ENCODE data around the gene LYPD1. TPM values are rescaled to one million over a fixed set of nuclear protein-coding genes. Genes with fewer than 3 reads are reported as not detected.

The LYPD1 gene
- polyA plus RNA-seq, 3 donors: 0.31 to 1.3 TPM; not detected in 1

DNA sequence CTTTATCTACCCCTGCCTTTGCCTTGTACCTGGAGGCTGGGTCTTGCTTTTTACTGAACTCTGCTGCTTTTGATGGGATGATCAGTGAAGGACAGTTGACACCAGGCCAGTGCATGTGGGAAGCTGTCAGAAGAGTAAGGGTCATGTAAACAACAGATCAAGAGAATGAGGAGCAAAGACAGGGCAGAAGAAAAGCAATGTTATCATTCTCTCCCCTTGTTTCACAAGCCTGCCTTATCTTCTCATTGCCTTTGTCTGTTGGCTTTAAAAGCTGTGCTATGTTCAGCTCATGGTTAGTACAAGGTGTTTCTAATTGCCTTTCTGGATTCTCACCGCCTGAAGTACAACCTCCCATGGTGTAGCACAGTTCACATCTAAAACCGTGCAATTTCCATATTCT lies 27.6 kb downstream of the LYPD1 start:
- WGBS, 3 donors: 76 to 83% (median 82%) methylated on average over 2 of the region's 2 CpGs
- no peak overlapping the region for H3K27ac ChIP-seq (ENCODE audit: low read depth, low read length)

DNA sequence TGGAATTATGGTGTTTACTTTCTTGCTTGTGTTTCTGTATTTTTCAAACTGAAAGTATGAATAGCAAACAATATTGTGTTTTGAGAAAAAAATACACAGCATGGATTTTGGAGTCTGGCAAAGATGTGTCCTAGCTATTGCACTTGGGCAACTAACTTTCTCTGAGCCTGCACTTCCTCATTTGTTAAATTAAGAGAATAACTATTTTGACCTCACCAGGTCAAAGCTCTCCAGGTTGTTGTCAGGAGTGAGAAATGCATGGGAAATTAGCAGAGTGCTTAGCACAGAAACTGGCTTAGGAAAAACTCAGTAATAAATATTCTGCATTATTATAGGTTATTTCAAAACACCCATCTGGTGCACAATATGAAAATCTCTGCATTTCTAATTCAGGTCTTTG lies 28.2 kb downstream of the LYPD1 start:
- no peak overlapping the region for H3K27ac ChIP-seq (ENCODE audit: low read depth, low read length)

DNA sequence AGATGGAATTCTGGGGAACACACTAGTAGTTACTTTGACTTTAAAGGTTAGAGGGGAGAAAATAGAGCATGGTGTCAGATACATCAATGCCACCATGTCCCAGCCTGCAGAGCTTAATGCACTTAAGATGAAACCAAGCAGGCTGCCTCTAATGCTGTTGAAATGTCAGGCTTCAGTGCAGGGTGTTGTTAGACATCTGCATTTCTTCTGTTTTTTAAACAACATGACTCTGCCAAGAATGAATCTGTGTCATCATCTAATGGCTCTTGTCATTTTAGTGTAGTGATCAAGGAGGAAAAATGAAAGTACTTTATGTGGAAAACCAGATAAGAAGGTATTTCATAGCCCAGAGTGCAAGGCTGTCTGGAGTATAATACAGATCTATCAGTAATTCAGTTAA lies 29.9 kb downstream of the LYPD1 start:
- H3K27ac ChIP-seq (ENCODE audit: low read depth, low read length): no peak overlapping the region

DNA sequence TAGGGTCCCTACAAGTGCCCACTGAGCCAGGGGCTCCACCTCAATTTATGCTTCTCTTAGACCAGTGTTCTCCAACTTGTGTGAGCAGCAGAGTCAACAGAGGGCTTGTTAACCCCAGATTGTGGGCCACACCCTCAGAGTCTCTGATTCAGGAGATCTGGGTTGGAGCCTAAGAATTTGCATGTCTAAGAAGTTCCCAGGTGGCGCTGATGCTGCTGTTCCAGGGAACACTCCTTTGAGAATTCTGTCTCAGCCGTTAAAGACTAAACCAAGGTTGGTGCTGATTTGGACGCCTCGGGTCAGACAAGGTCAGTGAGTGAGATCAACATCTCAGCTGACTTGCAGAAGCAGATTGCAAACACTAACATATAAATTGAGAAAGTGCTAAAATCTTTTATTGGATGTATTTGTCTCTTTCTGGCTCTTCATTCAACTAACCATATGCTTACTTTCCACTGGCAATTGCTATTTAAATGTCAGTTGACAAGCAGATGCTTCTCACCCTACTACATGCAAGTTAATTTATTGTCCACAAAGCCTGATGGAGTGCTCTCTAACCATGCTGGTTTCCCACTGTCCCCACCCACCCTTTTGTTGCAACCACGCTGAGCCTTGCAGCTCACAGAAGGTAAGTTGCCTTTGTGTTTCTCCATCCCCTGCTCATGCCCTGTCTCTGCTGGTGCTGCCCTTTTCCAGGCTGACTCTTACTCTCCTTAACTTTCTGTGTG lies 31.5 kb downstream of the LYPD1 start:
- WGBS, 3 donors: 65 to 86% (median 83%) methylated on average over 5 of the region's 5 CpGs
- no peak overlapping the region for H3K27ac ChIP-seq (ENCODE audit: low read depth, low read length)

DNA sequence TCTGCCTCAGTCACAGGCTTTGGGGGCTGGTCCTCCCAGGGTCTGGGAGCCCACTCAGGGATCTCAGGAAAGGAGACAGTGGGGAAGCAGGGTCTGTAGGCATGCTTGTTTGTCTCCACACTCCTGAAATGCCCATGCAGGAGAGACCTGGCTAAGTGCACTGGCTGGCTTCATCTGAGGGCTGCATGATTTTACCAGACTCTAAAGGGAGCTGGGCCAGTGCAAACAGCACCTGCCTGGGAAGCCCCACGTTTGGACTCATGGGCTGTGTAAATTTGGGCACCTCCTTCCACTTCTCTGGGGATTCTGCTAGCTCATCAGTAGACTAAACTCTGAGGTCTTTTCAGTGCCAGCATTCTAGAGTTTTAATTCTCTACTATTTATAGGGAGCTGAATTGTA lies 33.7 kb downstream of the LYPD1 start:
- WGBS, 3 donors: 13 to 42% (median 33%) methylated on average over 1 of the region's 1 CpG
- no peak overlapping the region for H3K27ac ChIP-seq (ENCODE audit: low read depth, low read length)

DNA sequence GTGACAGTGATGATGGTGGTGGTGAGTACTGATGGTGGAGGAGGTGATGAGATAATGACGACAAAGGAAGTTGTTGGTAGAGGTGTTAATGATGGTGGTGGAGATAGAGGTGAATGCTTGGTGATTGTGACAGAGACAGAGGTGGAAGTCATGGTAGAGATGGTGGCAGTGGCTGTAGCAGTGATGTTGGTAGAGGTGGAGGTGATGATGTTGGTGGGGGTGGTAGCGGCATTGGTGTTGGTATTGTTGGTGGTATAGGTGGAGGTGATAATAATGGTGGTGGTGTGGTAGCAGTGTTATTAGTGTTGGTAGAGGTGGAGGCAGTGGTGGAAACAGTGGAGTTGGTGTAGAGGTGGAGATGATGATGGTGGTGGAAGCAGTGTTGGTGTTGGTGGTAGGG lies 36.4 kb downstream of the LYPD1 start:
- 93 to 97% (median 95%) methylated on average over 2 of the region's 2 CpGs for WGBS, 3 donors
- no peak overlapping the region for H3K27ac ChIP-seq (ENCODE audit: low read depth, low read length)

DNA sequence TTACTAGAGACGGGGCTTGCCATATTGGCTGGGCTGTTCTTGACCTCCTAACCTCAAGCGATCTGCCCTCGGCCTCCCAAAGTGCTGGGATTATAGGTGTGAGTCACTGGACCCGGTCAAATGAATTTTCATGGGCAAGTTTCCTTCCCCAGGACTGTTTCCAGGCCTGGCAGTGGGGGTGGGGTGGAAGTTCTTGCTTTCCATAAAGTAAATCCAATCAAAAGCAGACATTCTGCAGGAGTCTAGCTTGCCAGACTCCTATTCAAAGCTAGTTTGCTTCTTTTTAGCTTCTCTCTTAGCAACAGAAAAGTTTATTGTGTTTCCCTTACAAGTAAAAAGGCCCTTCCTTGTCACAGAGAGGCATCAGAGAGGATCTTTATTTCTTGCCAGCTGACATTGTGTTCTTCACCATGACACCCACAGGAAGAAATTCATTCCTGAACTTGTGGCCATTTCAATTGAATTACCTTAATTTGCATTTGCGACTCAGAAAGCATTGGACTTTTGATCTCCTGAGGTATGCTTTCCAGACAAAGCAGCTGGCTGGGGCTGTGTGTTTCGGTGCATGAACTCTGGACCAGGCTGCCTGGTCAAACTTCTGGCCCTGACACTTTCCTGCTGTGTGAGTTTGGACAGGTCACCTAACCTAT lies 37.9 kb downstream of the LYPD1 start:
- H3K27ac ChIP-seq (ENCODE audit: low read depth, low read length): no peak overlapping the region
- 53 to 69% (median 58%) methylated on average over 6 of the region's 6 CpGs for WGBS, 3 donors

DNA sequence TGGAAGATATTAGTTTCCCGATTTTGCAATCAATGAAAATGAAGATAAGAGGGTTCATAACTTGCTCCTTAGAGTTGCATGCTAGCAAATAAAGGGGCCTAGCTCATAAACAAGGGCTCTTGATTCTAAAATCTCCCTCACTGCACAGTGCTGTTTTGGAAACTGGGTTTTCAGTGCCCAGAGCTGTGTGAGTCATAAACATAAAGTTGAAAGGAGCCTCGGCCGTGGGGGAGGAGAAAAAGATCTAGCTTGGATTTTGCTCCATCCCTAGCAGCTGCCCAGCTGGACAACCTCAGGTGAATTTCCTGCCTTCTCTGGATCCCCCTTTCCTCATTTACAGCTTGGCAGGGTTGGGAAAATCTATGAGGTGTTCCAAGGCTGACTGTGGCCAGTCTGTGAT lies 42.5 kb downstream of the LYPD1 start:
- 69 to 76% (median 75%) methylated on average over 3 of the region's 3 CpGs for WGBS, 3 donors
- H3K27ac ChIP-seq (ENCODE audit: low read depth, low read length): no peak overlapping the region

DNA sequence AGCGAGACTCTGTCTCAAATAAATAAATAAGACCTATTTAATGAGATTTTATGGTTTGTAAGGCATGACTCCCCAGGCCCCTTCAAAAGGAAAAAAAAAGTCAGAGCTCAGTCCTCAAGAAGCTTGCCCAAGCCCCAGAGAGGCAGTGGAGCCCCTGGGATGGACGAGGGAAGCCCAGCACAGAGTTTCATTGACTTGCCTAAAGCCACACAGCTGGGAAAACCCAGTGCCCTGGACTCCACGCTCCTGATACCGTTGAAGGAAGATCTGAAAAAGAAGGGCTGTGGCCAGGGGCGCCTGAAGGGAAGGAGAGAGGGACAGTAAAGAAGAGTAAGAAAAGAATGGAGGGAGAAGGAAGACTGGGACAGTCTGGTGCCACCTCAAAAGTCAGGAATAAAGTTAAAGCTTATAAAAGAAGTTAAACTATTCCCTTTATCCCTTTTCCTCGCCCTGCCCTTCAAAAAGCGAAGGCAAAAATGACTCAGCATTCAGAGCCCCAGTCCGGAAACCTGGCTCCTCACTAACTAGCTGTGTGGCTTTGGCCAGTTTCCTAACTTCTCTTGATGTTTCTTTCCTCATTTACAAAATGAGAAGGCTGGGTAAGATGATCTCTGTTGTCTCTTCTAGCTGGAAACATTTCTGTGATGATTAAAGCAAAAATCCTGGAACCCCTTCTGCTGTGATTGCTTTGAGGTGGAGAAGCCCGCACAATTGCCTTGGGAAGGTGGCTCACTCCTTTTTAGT lies 46.7 kb downstream of the LYPD1 start:
- 54 to 84% (median 63%) methylated on average over 9 of the region's 9 CpGs for WGBS, 3 donors

DNA sequence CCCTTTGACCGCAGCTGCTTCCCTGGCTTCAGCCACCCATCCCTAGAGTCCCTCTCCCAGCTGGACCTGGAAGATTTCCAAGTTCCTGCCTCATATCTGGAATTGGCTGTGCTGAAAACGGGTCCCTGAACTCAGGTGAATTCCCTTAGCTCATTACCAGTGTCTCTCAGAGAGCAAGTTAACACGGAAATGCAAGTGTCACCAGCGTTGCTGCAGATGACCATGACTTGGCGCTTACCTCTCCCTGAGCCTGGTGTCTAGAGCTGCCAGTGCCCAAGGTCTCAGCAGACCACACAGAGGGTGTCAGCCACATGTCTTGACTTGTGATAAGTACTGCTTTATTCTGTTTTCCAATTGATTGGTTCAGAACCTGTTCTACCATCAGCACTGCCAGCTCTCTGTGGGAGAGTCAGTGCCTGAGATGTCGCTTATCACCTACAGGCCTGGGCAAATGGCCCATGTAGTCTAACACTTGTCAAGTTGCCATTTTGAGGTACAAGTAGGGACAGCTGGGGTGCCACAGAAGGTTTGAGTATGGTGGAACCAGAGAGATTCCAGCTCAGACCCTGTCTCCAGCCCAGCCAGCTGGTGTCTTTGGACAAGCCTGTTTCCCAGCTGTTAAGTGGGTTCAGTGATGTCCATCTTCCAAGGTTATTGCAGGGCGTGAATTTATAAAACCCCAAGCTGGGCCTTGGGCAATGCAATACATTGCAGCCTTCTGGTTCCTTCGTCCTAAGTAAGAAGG lies 48.7 kb downstream of the LYPD1 start:
- no peak overlapping the region for H3K27ac ChIP-seq (ENCODE audit: low read depth, low read length)
- WGBS, 3 donors: 25 to 68% (median 66%) methylated on average over 8 of the region's 8 CpGs

More for the DNA sequence above, 46.7 kb downstream of the LYPD1 start:
- no peak overlapping the region for H3K27ac ChIP-seq (ENCODE audit: low read depth, low read length)

DNA sequence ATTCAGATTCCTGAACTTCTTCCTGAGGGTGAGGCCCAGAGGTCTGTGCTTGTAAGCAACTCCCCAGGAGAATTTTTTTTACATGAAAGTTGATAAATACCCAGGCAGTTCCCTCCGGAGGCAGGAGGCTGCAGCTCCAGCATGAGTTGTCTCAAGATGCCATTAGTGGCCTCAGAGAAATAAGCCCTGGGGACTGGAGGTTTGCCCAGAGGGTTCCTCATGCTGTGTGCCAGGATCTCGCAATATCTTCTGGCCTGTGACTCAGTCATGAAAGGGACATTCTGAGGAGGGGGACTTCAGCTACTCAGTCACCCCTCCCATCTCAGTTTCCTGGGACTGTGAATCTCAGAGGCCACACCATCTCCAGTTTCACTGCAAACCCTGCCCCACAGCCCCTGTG lies 49.9 kb downstream of the LYPD1 start:
- no peak overlapping the region for H3K27ac ChIP-seq (ENCODE audit: low read depth, low read length)
- 43 to 72% (median 63%) methylated on average over 2 of the region's 2 CpGs for WGBS, 3 donors

DNA sequence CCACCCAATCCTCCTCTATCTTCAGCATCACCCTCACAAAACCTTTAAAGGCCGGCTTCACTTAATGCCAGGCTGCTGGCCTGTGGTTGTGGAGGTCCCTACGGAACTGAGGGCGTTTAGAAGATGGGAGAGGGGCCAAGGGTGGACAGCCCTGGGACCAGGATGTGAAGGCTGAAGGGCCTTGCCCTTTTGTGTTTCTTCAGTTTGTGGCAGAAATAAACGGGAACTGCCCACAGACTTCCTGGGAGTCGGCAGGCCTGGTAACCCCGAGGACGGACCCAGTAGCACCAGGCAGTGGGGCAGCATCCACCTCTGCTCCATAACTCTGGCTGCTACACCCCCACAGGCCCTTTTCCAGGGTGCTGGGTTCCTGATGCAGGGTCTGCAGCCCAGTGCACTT lies 51.3 kb downstream of the LYPD1 start:
- no peak overlapping the region for H3K27ac ChIP-seq (ENCODE audit: low read depth, low read length)
- 73 to 88% (median 76%) methylated on average over 7 of the region's 7 CpGs for WGBS, 3 donors

DNA sequence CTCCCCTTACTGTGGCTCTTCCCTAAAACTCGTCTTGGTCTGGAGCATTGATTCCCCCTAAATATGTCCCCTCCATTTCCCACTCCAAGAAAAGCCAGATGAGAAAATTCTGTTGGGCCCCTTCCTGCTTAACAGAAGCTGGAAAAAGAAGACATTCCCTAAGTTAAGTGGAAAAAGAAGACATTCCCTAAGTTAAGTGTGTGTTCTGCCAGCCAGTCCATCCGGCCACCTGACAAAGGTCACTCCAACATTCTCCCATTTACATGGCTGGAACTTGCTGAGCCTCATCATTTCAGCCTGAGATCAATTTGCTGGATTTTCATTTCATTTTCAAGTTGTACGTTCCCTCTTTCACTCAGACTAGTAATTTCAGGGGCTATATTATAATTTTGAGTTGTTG lies 52.0 kb downstream of the LYPD1 start:
- 53 to 67% (median 66%) methylated on average over 3 of the region's 3 CpGs for WGBS, 3 donors
- no peak overlapping the region for H3K27ac ChIP-seq (ENCODE audit: low read depth, low read length)

DNA sequence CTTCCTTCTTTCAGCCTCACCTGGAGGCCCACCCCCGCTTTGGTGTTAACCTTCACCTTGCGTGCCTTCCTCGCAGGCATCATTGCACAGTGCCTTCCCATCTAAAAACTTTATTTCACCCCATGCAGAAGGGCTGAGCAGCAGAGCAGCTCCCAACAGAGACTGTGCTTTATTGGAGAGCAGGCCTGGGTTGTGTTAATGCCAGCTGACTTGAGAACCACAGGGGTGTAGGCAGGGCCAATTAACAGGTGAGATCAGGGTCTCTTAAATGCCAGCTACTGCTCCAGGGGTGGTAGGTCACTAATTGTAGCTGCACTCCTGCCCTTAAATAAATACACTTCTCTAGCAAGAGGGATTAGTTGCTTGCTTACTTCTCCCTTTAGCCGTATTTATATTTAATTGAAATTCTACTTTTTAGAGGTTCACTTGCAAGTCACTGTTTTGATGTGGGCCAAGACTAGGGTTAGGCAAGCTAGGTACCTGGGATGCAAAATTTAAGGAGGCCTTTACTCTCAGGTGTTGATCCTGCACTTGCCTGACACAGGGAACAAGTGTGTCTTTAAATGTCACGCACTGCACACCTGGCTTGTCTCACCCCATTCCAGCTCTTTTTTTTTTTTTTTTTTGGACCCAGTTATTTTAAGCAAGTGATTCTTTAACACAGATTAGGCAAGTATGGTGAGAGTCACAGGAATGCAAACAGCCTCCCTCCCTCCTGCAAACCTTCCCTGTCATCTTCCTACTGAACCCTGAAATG lies 54.5 kb downstream of the LYPD1 start:
- H3K27ac ChIP-seq (ENCODE audit: low read depth, low read length): no peak overlapping the region
- 77 to 85% (median 83%) methylated on average over 5 of the region's 5 CpGs for WGBS, 3 donors

DNA sequence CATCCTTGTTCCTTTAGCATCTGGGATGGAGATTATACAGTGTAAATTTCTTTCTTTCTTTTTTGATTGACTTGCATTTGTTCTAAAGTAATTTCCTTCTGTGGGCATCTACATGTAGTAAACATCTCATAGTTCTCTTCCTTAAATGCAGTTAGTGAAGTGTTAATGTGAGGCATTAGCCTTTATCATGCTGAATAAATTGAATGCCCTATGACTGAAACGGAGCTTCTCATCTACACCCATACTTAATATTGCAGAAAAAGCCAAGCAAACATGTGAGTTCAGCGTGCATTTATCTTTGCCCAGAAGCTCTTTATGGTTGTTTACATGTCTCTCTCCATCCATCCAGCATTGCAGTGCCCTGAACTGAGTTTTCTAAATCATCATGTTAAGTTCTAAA lies 58.3 kb downstream of the LYPD1 start:
- H3K27ac ChIP-seq (ENCODE audit: low read depth, low read length): no peak overlapping the region
- 47 to 64% (median 64%) methylated on average over 2 of the region's 2 CpGs for WGBS, 3 donors

DNA sequence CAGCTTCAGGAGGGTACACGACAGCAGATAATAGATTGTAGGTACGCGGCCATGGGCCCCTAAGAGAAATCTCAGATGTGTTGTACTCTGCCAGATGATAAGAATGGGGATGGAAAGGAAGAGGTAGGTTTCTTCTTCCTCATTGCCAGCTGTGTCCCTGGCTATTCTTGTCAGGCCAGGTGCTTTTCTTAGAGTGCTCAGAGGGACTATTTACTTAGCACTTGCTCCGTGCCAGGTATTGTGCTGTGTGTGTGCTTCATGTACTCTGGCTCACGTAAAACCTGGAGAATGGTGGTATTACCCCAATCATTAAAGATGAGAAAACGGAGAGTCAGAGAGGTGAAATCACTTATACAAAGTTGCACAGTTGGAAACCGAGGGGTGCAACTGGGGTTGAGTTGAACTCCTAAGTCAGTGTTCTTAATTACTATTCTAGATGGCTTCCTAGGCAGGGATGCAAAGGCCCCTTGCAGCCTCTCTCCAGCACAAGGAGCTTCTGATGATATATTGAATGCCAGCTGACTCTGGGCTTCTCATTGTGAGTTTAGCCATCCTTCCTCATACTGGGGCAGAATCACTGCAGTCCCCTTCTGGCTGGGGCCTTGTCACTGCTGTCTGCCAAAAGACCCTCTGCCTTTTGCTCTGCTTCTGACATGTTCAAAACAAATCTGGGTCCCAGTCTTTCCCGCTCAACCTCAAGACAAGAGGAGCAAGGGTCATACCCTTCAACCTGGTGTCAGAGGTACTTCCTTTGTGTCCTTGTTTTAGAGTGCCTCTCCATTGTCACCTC lies 60.7 kb downstream of the LYPD1 start:
- H3K27ac ChIP-seq (ENCODE audit: low read depth, low read length): no peak overlapping the region
- WGBS, 3 donors: 49 to 88% (median 87%) methylated on average over 8 of the region's 8 CpGs

DNA sequence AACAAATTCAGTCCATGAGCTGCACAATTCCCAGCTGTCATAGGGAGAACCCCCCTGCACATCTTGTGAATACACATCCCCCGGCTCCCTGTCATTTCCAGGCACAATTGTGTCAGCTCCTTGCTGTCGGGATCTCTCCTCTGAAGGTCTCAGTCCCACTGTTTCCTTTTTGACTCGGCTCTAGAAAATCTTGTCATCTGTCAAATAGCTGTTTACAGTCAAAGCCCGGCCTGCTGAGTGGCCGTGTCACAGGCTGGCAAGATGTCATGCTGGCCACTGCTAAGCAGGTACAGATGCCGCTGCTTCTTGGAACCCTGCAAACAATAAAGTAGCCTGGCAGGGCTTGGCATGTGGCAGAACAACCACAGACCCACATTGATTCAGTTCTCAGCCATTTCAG lies 61.7 kb downstream of the LYPD1 start:
- WGBS, 3 donors: 29 to 70% (median 68%) methylated on average over 6 of the region's 6 CpGs

More for the DNA sequence above, 61.7 kb downstream of the LYPD1 start:
- H3K27ac ChIP-seq (ENCODE audit: low read depth, low read length): no peak overlapping the region

All from adipose tissue (tissue), 3 donors.